ENCODE results near the gene CFD.
"Not testable (repeated sequence)": the region's sequence is repeated elsewhere in the genome, so short reads cannot be mapped to it uniquely, and the experiment has no call there.

CFD gene

DNA sequence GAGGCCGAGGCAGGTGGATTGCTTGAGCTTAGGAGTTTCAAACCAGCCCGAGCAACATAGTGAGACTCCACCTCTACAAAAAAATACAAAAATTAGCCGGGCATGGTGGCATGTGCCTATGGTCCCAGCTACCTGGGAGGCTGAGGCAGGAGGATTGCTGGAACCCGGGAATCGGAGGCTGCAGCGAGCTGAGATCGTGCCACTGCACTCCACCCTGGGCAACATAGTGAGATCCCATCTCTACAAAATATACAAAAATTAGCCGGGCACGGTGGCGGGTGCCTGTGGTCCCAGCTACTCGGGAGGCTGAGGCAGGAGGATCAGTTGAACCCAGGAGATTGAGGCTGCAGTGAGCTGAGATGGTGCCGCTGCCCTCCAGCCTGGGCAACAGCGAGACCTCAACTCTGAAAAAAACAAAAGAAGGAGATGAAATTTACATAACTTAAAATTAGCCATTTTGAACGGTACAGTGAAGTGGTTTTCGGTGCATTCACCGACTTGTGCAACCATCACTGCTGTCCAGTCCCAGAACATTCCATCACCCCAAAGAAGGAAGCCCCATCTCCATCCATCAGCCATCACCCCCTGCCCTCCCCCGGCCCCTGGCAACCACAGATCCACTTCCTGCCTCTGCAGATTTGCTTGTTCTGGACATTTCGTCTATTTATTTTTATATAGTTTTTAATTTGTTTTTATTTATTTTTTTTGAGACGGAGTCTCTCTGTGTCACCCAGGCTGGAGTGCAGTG is 33.4 kb upstream of the CFD start:
- no peak for DNase-seq

DNA sequence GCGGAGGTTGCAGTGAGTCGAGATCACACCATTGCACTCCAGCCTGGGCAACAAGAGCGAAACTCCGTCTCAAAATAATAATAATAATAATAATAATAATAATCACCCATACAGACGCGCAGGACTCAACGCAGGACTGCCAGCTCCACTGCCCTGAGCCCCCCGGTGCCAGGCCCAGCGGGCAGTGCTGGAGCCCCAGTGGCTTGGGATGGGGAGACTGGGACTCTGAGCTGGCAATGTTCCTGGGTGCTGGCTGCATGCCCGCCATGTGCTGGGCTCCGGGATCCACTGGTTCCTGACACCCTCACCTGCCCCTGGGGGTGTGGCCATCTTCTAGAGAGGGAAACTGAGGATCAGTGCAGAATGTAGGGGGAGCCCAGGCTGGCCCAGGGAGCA is 32.2 kb upstream of the CFD start:
- no peak for DNase-seq

DNA sequence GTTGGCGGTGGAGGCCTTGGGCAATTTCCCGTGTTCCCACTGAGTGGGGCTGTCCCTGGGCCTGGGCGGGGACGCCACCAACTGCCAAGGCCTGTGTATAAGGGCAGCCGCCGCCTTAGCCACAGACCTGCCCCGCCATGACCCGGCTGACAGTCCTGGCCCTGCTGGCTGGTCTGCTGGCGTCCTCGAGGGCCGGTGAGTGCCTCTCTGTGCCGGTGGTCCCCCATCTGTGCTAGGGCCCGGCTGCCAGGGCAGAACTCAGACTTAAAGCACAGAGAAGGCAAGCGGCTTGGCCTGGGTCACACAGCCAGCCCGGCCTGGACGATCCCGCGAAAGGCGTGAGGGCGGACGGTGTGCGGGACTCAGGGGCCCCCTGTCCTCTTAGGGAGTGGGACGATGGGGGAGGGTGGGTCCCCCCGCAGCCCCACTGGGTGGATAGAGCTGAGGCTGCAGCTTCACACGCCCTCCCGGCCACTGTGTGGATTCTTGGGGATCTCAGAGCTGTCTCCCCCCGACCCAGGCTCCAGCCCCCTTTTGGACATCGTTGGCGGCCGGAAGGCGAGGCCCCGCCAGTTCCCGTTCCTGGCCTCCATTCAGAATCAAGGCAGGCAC is 31.6 kb upstream of the CFD start, which contains the start of gene AZU1:
Gene AZU1 (plus strand): TSS at position 128 of the 612 bp plus-strand sequence. CDS start 10 bp downstream, at position 138.
- no peak for DNase-seq

- no peak for DNase-seq
Measured at GRCh38 chr19:829129-829758, 30.2 kb upstream of the CFD start.

DNA sequence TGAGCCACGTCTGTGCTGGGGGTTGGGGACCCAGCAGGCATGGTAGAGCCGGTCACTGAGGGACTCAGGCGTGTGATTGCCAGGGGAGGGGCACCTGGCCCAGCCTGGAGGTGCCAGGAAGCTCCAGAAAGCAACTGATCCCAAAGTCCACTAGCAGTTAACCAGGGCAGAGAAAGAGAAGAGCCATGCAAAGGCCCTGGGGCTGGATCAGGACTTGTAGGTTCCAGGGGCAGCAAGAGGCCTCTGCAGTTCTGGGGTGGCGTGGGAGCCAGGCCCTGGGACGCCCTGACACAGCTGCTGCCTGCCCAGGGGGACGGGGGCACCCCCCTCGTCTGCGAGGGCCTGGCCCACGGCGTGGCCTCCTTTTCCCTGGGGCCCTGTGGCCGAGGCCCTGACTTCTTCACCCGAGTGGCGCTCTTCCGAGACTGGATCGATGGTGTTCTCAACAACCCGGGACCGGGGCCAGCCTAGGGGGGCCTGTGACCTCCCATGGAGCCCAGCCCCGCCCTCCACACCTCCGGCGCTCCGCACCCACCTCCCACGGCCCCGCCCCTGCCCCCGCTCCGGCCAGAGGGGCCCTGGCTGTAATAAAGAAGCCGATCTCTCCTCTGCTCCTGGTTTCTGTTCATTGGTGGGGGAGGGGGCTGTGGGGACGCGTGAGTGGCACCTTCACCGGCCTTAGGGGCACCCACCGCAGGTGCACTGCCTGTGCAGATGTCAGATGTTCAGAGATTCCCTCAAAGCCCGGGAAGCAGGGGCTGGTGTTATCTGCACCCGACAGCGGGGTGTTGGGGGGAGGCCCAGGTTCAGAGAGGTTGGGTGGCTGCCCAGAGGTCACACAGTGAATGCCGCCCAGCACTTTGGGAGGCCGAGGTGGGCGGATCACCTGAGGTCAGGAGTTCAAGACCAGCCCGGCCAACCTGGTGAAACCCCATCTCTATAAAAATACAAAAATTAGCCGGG is 27.8 kb upstream of the CFD start:
- no peak for DNase-seq

- DNase-seq: no peak
Measured at GRCh38 chr19:834216-834615, 25.2 kb upstream of the CFD start.

DNA sequence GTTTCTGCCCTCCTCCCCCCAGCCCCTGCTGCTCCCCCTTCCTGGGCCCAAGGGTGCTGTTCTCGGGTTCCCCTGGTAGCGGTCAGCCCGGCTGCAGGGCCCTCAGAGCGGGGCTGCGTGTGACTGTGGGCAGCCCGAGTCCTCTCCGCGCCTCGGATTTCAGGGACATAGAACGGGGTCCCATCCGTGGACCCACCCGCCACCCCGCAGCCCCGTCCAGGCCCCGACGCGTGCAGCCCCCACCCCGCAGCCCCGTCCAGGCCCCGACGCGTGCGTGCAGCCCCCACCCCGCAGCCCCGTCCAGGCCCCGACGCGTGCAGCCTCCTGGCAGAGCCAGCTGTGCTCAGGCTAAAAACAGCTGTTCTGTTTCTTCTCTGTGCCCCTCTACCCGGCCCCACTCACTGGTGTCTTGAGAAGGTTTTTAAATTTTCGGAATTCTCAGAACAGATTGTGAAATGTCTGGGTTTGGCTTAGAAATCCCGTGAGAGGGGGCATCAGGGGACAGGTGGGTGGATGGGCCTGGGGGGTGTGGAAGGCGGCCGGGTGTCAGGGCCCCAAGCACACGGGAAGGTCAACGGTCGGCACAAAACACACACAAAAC is 24.2 kb upstream of the CFD start:
- no peak for DNase-seq

- DNase-seq: no peak
Measured at GRCh38 chr19:840519-841206, 18.8 kb upstream of the CFD start, which contains the start of gene PRTN3. PRTN3 (plus strand) TSS chr19:840999; CDS start chr19:841009, 10 bp downstream.

DNA sequence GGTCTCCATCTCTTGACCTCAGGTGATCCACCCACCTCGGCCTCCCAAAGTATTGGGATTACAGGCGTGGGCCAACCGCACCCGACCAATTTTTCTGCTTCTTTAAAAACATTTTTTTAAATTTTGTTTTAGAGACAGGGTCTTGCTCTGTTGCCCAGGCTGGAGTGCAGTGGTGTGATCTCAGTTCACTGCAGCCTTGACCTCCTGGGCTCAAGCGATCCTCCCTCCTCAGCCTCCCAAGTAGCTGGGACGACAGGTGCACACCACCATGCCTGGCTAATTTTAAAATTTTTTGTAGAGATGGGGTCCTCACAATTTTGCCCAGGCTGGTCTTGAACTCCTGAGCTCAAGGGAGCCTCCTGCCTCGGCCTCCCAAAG is 16.7 kb upstream of the CFD start:
- not testable (repeated sequence) for DNase-seq

DNA sequence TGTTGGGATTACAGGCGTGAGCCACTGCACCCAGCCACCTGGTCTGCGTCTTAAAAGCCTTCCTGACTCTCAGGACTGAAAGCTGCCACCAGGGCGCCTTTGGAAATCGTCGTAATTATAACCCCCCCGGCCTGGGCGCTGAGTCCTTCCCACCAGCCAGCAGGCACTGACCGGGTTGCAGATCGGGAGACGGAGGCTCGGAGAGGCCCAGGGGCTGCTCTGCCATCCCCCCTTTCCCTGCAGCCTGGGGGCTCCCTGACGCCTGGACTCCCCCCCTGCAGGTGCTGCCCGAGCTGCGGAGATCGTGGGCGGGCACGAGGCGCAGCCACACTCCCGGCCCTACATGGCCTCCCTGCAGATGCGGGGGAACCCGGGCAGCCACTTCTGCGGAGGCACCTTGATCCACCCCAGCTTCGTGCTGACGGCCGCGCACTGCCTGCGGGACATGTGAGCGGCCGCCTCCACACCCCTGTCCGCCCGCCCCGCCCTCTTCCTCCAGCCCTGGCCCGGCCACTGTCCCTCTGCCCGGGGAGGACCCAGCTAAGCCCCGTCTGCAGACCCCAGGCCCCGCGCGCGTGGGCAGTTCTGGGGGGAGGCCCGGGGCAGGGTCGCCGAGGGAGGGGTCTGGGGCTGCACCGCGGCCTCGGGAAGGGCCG is 16.2 kb upstream of the CFD start:
- peak; percentile 63 for DNase-seq

GRCh38 chr19:843836-844545 is 15.5 kb upstream of the CFD start:
- no peak for DNase-seq

DNA sequence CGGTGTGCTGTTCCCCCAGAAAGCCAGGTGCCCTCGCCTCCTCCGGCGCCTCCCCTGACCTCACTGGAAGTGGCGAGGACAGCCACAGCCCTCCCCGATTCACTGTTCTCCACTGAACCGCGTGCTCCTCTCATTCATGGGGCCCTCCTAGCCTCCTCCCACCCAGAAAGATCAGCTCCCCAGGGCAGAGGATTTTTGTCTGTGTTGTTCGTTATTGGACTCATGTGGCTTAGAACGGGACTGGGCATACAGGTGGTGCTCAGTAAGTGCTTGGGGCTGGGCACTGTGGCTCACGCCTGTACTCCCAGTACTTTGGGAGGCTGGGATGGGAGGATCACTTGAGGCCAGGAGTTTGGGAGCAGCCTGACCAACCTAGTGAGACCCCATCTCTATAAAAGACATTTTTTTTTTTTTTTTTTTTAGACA is 14.9 kb upstream of the CFD start:
- DNase-seq: no peak

DNA sequence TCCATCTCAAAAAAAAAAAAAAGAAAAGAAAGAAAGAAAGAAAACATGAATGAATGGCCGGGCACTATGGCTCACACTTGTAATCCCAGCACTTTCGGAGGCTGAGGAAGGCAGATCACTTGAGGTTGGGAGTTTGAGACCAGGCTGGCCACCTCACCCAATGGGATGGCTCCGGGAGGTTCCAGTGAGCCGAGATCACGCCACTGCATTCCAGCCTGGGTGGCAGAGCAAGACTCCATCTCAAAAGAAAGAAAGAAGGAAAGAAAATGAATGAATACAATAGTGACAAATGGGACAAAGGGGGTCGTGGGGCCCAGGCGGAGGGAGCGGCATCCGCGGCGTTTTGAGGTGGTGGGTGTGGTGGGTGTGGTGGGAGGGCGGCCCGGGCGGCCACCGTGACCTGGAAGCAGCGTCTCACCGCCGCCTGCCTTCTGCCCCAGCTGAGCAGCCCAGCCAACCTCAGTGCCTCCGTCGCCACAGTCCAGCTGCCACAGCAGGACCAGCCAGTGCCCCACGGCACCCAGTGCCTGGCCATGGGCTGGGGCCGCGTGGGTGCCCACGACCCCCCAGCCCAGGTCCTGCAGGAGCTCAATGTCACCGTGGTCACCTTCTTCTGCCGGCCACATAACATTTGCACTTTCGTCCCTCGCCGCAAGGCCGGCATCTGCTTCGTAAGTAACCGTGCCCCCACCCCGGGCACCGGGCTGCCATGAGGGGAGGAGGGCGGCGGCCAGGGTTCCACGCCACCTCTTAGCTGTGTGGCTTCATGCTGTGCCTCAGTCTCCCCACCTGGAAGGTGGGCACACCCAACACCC is 13.6 kb upstream of the CFD start:
- peak; percentile 45 for DNase-seq

DNA sequence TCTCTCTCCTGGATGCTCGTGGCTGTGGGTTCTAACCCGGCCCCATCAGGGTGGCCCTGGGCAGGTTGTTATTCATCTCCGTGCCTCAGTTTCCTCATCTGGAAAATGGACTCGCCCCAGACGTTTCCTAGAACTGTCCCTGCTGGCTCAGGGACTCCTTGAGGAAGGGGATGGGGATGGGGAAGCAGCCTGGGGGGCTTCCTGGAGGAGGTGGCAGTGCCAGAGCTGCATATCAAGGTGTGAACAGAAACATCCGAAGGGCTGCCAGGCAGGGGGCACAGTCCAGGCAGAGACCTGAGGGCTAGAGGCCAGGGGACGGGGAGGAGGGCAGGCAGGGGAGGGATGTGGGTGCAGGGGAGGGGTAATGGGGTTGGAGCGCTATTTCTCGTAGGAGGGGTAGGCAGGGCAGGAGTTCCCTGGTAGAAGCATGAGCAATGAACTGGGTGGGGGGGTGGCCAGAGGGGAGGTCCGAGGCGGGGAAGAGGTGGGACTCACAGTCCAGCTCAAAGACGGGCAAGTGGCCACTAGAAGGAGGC is 11.0 kb upstream of the CFD start:
- DNase-seq: peak; percentile 41

DNA sequence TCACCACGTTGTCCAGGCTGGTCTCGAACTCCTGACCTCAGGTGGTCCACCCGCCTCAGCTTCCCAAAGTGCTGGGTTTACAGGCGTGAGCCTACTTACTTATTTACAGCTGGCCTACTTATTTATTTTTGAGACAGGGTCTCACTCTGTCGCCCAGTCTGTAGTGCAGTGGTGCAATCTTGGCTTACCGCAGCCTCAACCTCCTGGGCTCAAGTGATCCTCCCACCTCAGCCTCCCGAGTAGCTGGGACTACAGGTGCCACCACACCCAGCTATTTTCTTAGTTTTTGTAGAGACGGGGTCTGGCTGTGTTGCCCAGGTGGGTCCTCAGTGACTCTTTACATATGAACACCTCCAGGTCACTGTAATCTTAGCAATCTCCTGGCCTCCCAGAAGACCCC is 10.3 kb upstream of the CFD start:
- DNase-seq: not testable (repeated sequence)

- DNase-seq: peak; percentile 80
Measured at GRCh38 chr19:850221-850978, 9.1 kb upstream of the CFD start.

GRCh38 chr19:850979-851335 is 8.5 kb upstream of the CFD start:
- no peak for DNase-seq

DNA sequence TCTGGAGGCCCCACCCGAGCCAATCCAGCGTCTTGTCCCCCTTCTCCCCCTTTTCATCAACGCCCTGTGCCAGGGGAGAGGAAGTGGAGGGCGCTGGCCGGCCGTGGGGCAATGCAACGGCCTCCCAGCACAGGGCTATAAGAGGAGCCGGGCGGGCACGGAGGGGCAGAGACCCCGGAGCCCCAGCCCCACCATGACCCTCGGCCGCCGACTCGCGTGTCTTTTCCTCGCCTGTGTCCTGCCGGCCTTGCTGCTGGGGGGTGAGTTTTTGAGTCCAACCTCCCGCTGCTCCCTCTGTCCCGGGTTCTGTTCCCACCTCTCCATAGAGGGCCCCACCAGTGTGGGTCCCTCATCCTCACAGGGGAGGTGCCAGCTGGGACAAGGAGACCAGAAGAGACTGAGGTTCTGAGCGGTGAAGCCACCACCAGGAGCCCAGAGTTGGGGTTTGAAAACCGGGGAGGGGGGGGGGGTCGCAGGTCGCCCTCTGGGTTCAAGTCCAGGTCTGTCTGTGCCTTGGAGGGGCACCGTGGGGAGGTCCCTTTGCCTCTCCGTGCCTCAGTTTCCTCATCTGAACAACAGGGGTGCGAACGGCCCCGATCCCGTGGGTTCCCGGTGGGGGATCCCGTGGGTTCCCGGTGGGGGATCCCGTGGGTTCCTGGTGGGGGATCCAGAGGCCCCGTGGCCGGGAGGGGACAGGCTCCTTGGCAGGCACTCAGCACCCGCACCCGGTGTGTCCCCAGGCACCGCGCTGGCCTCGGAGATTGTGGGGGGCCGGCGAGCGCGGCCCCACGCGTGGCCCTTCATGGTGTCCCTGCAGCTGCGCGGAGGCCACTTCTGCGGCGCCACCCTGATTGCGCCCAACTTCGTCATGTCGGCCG is 7.1 kb upstream of the CFD start, which contains the start of gene ELANE:
Gene ELANE (plus strand): TSS at position 168 of the 878 bp plus-strand sequence. CDS start 26 bp downstream, at position 194.
- DNase-seq: no peak
